Measurements from ENCODE around the gene CCDC148.
A peak's percentile ranks its signal among the peaks of the same experiment; 100 is the strongest.

CCDC148 gene

DNA sequence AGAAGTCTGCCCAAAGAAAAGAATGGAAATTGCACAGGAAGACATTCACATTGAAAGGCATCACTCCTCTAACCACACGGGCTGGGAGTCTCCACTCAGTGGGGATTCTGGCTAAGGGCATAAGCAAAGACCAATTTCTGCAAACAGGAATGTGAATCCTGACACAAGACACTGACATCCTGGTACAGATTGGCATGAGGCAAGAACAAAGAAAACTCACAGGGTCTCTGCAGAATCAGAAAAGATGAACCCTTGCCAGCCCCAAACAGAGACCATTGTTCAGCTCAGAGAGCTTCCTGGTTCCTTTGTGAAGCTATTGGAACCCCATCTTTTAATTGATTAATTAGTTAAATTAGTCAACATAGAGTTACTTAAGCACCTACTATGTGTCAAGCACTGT lies 272.6 kb downstream of the CCDC148 start:
- Histone ChIP-seq H3K36me3 (ENCODE audit: control insufficient read depth, insufficient read depth, low read length) (no peaks in the 10 kb centered on the region), H3K27ac (peak overlapping the region; percentile 56), H3K4me3 (ENCODE audit: low read depth, low read length) (no peak overlapping the region), H3K9me3 (ENCODE audit: control insufficient read depth, low read length) (no peaks in the 10 kb centered on the region), H3K4me1 (peaks cover 23% of the 10 kb centered on the region), H3K27me3 (ENCODE audit: control insufficient read depth, insufficient read depth, low read length) (no peaks in the 10 kb centered on the region), H3K79me2 (no peaks in the 10 kb centered on the region), H2AFZ (no peak overlapping the region), H3K4me2 (ENCODE audit: low read length) (no peak overlapping the region), H3K9ac (no peak overlapping the region)
- TF ChIP-seq, protein P1, sequence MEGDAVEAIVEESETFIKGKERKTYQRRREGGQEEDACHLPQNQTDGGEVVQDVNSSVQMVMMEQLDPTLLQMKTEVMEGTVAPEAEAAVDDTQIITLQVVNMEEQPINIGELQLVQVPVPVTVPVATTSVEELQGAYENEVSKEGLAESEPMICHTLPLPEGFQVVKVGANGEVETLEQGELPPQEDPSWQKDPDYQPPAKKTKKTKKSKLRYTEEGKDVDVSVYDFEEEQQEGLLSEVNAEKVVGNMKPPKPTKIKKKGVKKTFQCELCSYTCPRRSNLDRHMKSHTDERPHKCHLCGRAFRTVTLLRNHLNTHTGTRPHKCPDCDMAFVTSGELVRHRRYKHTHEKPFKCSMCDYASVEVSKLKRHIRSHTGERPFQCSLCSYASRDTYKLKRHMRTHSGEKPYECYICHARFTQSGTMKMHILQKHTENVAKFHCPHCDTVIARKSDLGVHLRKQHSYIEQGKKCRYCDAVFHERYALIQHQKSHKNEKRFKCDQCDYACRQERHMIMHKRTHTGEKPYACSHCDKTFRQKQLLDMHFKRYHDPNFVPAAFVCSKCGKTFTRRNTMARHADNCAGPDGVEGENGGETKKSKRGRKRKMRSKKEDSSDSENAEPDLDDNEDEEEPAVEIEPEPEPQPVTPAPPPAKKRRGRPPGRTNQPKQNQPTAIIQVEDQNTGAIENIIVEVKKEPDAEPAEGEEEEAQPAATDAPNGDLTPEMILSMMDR (IDR thresholded peaks at IDR 0.05), result no peak

DNA sequence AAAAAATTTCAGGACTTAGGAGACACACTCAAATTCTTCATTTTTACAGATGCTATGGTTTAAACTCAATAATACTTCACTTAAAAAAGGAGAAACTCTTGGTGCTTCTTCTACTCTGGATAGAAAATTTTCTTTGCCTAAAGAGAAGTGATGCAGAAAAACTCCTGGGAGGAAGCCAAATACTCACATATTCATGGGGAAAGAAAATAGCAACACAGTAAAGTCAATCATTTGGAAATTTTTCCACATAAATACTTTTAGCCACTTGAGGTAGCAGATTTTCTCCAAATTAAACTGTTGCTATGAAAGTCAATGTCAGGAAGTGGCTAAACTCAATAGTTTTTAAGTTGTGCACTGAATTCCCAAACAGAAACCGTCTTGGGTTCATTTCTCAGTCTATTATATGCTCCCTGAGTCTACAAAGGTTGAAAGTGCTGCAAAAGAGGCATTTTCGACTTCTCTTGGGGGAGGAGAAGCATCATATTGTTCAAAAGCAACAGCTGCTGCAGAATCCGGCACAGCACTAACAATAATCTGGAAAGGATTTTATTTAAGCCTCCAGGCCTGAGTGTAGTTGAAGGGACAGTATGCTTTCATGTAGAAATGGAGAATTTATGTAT lies 273.8 kb downstream of the CCDC148 start:
- Histone ChIP-seq H3K36me3 (ENCODE audit: control insufficient read depth, insufficient read depth, low read length) (no peaks in the 10 kb centered on the region), H3K79me2 (no peaks in the 10 kb centered on the region), H3K27ac (no peak overlapping the region), H3K4me2 (ENCODE audit: low read length) (no peak overlapping the region), H3K9me3 (ENCODE audit: control insufficient read depth, low read length) (no peaks in the 10 kb centered on the region), H3K9ac (no peak overlapping the region), H2AFZ (no peak overlapping the region), H3K4me3 (ENCODE audit: low read depth, low read length) (no peak overlapping the region), H3K27me3 (ENCODE audit: control insufficient read depth, insufficient read depth, low read length) (no peaks in the 10 kb centered on the region), H3K4me1 (peaks cover 23% of the 10 kb centered on the region)
- TF ChIP-seq, protein P1 (IDR thresholded peaks at IDR 0.05), result no peak

DNA sequence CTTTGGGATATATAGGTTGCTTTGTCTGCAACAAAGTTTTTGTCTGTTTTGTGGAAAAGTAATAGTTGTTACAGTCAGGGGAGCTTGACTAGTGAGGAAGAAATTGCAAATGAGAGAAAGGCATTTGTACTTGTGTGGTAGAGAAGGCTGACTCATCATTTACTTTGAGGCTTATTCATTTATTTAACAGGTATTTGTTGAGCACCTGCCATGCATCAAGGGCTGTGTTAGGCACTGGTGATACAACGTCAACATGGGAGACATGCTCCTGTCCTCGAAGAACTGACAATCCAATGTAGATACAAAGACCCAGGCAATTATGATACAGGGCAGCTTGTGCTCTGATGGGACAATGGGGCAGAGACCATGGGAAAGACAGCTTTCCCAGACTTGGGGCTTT lies 275.4 kb downstream of the CCDC148 start:
- Histone ChIP-seq H3K27me3 (ENCODE audit: control insufficient read depth, insufficient read depth, low read length) (no peaks in the 10 kb centered on the region), H3K79me2 (no peaks in the 10 kb centered on the region), H2AFZ (no peak overlapping the region), H3K4me3 (ENCODE audit: low read depth, low read length) (no peak overlapping the region), H3K36me3 (ENCODE audit: control insufficient read depth, insufficient read depth, low read length) (no peaks in the 10 kb centered on the region), H3K27ac (no peak overlapping the region), H3K4me2 (ENCODE audit: low read length) (no peak overlapping the region), H3K4me1 (peaks cover 23% of the 10 kb centered on the region), H3K9me3 (ENCODE audit: control insufficient read depth, low read length) (no peaks in the 10 kb centered on the region), H3K9ac (no peak overlapping the region)
- TF ChIP-seq, protein P1 (IDR thresholded peaks at IDR 0.05), result no peak

DNA sequence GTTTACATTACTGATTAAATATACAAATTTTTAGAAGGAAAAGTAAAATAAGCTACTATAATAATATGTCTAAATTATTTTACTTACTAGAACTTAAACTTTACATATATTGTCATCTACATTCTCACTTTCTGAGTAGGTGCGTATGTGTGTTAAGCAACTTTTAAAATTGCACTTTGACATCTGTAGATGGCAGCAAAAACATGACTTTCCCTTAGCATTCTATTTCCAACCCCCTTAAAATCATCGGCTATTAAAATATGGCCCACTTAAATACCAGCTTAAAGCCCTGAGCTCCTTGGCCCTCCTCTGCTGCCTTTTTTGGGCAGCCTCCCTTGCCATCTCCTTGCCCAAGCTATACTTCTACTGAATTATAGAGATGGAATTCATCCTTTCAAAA lies 276.9 kb downstream of the CCDC148 start:
- H2AFZ ChIP-seq, result no peak overlapping the region
- H3K9ac ChIP-seq, result no peak overlapping the region
- no peaks in the 10 kb centered on the region for H3K36me3 ChIP-seq (ENCODE audit: control insufficient read depth, insufficient read depth, low read length)
- TF ChIP-seq, protein P1 (IDR thresholded peaks at IDR 0.05), result peak; percentile 28
- H3K4me3 ChIP-seq (ENCODE audit: low read depth, low read length), result no peak overlapping the region
- H3K9me3 ChIP-seq (ENCODE audit: control insufficient read depth, low read length), result no peaks in the 10 kb centered on the region
- no peak overlapping the region for H3K4me2 ChIP-seq (ENCODE audit: low read length)
- peaks cover 15% of the 10 kb centered on the region for H3K4me1 ChIP-seq
- H3K79me2 ChIP-seq, result no peaks in the 10 kb centered on the region
- H3K27me3 ChIP-seq (ENCODE audit: control insufficient read depth, insufficient read depth, low read length), result no peaks in the 10 kb centered on the region
- H3K27ac ChIP-seq, result no peak overlapping the region

DNA sequence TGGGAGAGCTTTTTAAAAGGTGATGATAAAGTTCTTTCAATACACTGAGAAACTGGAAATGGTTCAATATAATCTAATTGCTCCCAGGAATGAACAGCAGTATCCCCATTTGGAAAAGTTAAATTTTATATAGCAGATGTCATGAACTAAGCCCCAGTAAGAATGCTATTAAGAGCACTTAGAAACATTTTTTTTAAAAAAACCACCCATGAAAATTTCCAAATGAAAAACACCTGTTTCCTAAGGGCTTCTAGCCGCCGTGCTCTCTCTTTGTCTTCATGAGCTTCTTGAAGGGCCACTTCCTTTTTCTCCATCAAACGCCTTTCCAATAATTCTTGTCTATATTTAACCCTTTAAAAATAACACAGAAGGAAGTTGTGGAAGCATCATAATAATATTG lies 277.9 kb downstream of the CCDC148 start:
- Histone ChIP-seq H3K9me3 (ENCODE audit: control insufficient read depth, low read length) (no peaks in the 10 kb centered on the region), H3K27me3 (ENCODE audit: control insufficient read depth, insufficient read depth, low read length) (no peaks in the 10 kb centered on the region), H3K36me3 (ENCODE audit: control insufficient read depth, insufficient read depth, low read length) (no peaks in the 10 kb centered on the region), H3K27ac (no peak overlapping the region), H3K4me1 (peaks cover 7% of the 10 kb centered on the region), H3K4me2 (ENCODE audit: low read length) (no peak overlapping the region), H3K79me2 (no peaks in the 10 kb centered on the region), H3K4me3 (ENCODE audit: low read depth, low read length) (no peak overlapping the region), H3K9ac (no peak overlapping the region), H2AFZ (no peak overlapping the region)
- TF ChIP-seq, protein P1 (IDR thresholded peaks at IDR 0.05), result no peak

Data from parathyroid adenoma (tissue), 2 donors.